ENCODE data around the gene CCBE1.

DNA sequence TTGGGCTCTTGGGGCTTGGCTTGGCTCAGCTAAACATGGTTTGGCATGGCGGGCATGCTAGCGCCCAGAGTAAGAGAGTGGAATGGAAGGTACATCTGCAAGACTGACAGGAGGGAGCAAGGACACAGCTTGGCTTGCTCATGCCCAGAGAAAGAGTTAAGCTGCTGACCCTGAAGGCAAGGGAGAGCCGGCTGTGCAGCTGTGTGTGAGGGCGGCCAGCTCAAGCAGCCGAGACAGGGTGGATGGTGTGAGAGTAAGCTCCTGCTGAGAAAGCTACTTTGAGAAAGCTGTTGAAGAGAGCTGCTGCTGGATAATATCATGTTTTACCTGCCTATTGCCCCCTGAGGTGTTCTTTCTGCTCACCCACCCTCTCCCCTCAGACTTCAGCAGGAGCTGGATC, 135.6 kb downstream of the CCBE1 start:
- TF ChIP-seq POLR2A (IDR thresholded peaks at IDR 0.05; ENCODE audit: low read length) (no peak), GATA1 (IDR thresholded peaks at IDR 0.05; ENCODE audit: low read depth, low read length) (no peak)

Data from erythroblast (primary cell).